Stimulated activated CD4-positive, alpha-beta T cell treated with anti-CD3 and anti-CD28 coated beads, Interleukin-4, amount 100 ng/mL, for 4 hours (primary cell): ENCODE data around the gene LYSMD4.
"Not testable (repeated sequence)": the region's sequence is repeated elsewhere in the genome, so short reads cannot be mapped to it uniquely, and the experiment has no call there.

Source experiments
- DNase-seq, 2 experiments: peaks; one replicate each; pipeline ENCODE4 v3.0.0-alpha.2; 2020

Gene LYSMD4

GRCh38 chr15:99733268-99734039 is at the start of gene LYSMD4:
TSS of gene LYSMD4 (minus strand) at chr15:99733437. CDS start at chr15:99731999, 1,438 bp downstream.
- peak; percentile 98 to 100 for DNase-seq

GRCh38 chr15:99782029-99782428 is 48.8 kb upstream of the LYSMD4 start:
- DNase-seq = not testable (repeated sequence)

- no peak for DNase-seq
These were observed 43.9 kb upstream of the LYSMD4 start for GRCh38 chr15:99777144-99777543.

- DNase-seq = no peak
These were observed 31.3 kb upstream of the LYSMD4 start for GRCh38 chr15:99764522-99764921.

GRCh38 chr15:99763827-99764226 is 30.6 kb upstream of the LYSMD4 start:
- no peak for DNase-seq

DNA sequence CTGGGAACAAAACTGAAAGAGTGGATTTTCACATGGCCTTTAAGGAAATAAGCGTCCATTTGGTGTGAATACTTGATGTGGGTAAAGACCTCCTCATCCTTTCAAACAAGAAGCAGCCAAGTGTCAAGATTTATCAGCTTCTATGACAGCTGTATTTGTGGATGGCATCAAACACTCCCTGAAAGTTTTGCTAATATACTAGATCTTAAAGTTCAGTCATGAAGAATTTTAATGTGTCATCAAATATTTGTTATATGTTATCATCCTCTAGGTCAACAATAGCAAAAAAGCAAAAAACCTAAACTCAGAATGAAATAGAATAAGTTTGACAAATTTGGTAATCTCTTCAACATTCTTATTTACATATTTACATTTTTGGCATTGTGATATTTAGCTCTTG is 29.1 kb upstream of the LYSMD4 start:
- DNase-seq = no peak

GRCh38 chr15:99755692-99756409 is 22.6 kb upstream of the LYSMD4 start:
- peak in 1 of 2 experiments; percentile 8 for DNase-seq

GRCh38 chr15:99753066-99753465 is 19.8 kb upstream of the LYSMD4 start:
- no peak for DNase-seq

GRCh38 chr15:99752556-99752955 is 19.3 kb upstream of the LYSMD4 start:
- DNase-seq = no peak

GRCh38 chr15:99750326-99750725 is 17.1 kb upstream of the LYSMD4 start:
- DNase-seq = not testable (repeated sequence)

DNA sequence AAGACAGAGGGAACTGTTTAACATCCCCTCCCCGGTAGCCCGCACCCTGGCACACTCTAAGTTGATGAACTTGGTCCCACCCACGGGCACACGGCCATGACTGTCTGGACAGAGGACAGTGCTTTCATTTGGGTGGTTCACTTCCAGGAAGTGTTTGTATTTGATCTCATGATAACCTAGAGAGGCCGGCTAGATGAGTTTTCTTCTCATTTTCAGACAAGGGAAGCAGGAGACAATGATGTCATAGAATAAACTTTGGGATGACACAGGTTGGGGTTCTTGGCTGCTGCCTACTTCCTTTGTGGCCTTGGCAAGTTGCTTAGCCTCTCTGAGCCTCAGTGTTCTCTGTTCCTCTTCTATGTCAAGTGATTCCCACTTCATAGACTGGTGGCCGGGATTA is 16.1 kb upstream of the LYSMD4 start:
- DNase-seq = no peak

GRCh38 chr15:99745370-99746086 is 12.3 kb upstream of the LYSMD4 start:
- DNase-seq = no peak

DNA sequence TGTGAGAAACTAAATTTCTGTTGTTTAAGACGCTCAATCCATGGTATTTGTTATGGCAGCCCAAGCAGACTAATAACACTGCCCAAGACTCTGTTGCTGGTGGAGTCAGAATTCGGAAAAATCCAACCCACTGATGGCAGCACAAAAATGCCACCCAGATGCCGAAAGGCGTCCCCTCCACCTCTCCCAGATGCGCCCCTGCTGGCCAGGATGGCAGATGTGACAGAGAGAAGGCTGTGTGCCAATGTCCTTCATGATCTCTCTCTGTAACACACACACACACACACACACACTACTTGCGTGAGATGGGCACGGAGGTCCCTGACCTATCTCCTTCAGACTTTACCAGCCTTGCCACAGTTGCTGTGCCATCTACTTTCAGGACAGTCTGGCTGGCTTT is 10.9 kb upstream of the LYSMD4 start:
- DNase-seq = no peak

GRCh38 chr15:99741835-99742234 is 8.6 kb upstream of the LYSMD4 start:
- DNase-seq = no peak

GRCh38 chr15:99738021-99738847 is 5.0 kb upstream of the LYSMD4 start:
- no peak for DNase-seq

DNA sequence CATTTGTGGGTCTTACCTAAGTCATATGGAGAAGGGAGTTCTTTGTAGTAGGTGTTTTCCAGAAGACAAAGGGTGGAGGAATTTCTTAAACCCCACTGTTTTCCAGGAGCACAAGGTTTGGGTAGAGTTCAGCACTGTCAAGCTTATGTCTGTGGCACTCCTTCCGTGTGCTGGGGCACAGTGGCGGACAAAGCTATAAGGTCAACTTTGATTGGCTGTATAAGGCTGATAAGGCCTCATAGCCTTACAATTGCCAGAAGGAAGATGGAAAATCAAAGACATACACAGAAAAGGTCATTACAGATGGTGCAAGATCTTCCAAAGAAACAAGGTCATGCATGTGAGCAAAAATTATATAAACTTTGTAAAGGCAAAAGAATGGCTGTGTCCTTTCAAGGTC is 3.5 kb upstream of the LYSMD4 start:
- no peak for DNase-seq

DNA sequence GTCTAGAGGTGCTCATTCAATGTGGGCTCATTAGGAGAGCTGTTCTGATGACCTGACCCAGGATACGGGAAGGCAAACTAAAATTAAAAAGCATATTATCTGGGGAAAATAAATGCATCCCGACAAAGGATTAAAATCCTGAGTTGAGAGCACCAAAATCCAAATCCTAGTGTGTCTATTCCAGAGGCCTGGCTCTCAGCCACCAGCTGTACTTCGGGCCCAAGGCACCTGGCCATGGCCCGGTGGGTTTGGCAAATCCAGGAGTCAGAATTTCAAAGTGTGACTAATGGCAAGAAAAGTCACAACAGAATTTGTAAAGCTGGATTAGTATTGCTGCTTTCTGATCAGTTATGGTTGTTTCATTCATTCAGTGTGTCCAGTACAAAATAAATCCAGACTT is 2.6 kb upstream of the LYSMD4 start:
- DNase-seq = no peak

- DNase-seq = no peak
These were observed 1.3 kb upstream of the LYSMD4 start for GRCh38 chr15:99734575-99734974.

DNA sequence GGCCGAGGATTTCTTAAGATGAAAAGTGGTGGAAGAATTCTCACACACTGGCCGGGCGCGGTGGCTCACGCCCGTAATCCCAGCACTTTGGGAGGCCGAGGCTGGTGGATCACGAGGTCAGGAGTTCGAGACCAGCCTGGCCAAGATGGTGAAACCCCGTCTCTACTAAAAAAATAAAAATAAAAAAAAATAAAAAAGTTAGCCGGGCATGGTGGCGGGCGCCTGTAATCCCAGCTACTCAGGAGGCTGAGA is 729 bp upstream of the LYSMD4 start:
- DNase-seq = not testable (repeated sequence)

DNA sequence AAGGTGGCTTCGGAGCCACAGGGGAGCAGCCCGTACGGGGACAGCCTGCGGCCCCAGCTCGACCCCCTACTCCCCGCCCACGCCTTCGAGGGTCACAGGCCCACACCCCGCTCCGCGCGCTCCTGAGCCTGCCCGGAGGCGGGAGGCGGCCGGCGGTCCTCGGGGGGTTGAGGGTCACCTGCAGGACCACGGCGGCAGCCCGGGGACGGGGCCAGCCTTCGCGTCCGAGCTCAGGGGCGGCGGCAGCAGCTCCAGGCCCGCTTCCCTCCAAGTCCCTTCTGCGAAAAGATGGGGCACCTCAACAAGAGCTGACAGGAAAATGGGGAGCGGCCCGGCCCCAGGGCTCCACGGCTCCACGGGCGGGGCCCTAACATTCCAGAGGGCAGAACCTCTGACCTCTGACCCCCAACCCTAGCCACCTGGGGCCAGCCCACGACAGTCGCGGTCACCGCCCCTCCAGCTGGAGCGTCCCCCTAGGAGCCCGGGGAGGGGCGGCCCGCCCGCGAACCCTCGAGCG is 428 bp downstream of the LYSMD4 start:
- DNase-seq = peak in 1 of 2 experiments; percentile 16

DNA sequence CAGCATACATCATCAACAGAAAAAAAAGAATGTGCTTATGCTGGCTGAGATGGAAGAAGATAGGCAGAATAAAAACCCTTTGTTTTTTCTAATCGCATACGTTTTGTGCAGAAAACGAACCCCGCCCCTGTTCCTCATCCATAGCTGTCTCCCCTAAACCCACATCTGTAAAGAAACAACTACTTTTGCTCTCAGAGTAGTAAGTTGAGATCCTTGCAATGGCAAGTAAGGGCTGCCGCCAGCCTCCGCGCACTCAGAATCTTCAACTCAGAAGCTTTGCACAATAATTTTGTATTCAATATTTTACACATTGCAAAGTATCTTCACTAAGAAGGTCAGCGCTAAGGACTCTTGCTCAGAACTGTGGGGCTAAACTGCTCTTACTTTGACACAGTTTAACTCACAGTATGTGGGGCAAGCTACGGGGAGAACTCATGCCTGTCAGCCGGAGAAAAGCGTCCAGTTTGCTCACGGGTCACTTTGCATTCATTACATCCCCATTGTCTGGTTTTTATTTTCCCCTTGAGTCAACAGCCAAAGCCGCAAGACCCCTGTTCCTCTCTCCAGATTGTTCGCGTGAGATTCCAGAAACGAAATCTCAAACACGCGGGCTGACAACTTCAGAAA is 1.0 kb downstream of the LYSMD4 start:
- no peak for DNase-seq
